ENCODE measurements around the gene FBXO42.
"Not testable (repeated sequence)": the region's sequence is repeated elsewhere in the genome, so short reads cannot be mapped to it uniquely, and the experiment has no call there.

Gene FBXO42

GRCh38 chr1:16258591-16259135 lies 93.6 kb downstream of the FBXO42 start:
- peak; percentile 40 for DNase-seq

GRCh38 chr1:16257968-16258367 lies 94.3 kb downstream of the FBXO42 start:
- DNase-seq: no peak

GRCh38 chr1:16257556-16257955 lies 94.7 kb downstream of the FBXO42 start:
- not testable (repeated sequence) for DNase-seq

GRCh38 chr1:16256478-16256877 lies 95.8 kb downstream of the FBXO42 start:
- no peak for DNase-seq

- no peak for DNase-seq
Observed at GRCh38 chr1:16254263-16254928, 97.9 kb downstream of the FBXO42 start.

GRCh38 chr1:16253332-16253922 lies 98.9 kb downstream of the FBXO42 start:
- no peak for DNase-seq

GRCh38 chr1:16252912-16253311 lies 99.4 kb downstream of the FBXO42 start:
- DNase-seq: no peak

GRCh38 chr1:16251381-16251780 lies 100.9 kb downstream of the FBXO42 start:
- no peak for DNase-seq

- DNase-seq: peak; percentile 72
Observed at GRCh38 chr1:16250524-16251251, 101.6 kb downstream of the FBXO42 start.

GRCh38 chr1:16249596-16250241 lies 102.6 kb downstream of the FBXO42 start:
- DNase-seq: no peak

GRCh38 chr1:16248603-16249516 lies 103.4 kb downstream of the FBXO42 start:
- peak; percentile 73 for DNase-seq

GRCh38 chr1:16248007-16248436 lies 104.3 kb downstream of the FBXO42 start:
- no peak for DNase-seq

GRCh38 chr1:16247441-16247840 lies 104.8 kb downstream of the FBXO42 start:
- no peak for DNase-seq

- DNase-seq: no peak
Observed at GRCh38 chr1:16246961-16247360, 105.3 kb downstream of the FBXO42 start.

GRCh38 chr1:16246239-16246638 lies 106.0 kb downstream of the FBXO42 start:
- DNase-seq: not testable (repeated sequence)

GRCh38 chr1:16245476-16246196 lies 106.6 kb downstream of the FBXO42 start:
- DNase-seq: no peak

GRCh38 chr1:16244650-16245285 lies 107.5 kb downstream of the FBXO42 start:
- DNase-seq: no peak

- peak; percentile 76 for DNase-seq
Observed at GRCh38 chr1:16243936-16244649, 108.2 kb downstream of the FBXO42 start.

- no peak for DNase-seq
Observed at GRCh38 chr1:16243215-16243610, 109.1 kb downstream of the FBXO42 start.
